ENCODE data around the gene GLIS1.

GLIS1 gene

GRCh38 chr1:53572065-53572814 lies 166.7 kb downstream of the GLIS1 start:
- CTCF ChIA-PET, result interaction anchor here (0.6 to 1.9 kb wide), 5 partner anchors 9 to 730 kb away, joined by 3 to 6 read pairs (median 4); no protein-coding TSS in a partner anchor
- POLR2A ChIA-PET, result no interaction called here
- no peak for TF ChIP-seq HDGF (IDR thresholded peaks at IDR 0.05; ENCODE audit: borderline replicate concordance)
- TF ChIP-seq ARNT (IDR thresholded peaks at IDR 0.05), result no peak
- TF ChIP-seq CTBP1 (IDR thresholded peaks at IDR 0.05; ENCODE audit: borderline replicate concordance), result no peak
- TF ChIP-seq SP1 (IDR thresholded peaks at IDR 0.05), result no peak
- no peak for TF ChIP-seq FOXK2 (IDR thresholded peaks at IDR 0.05)
- no peak for TF ChIP-seq NFRKB (IDR thresholded peaks at IDR 0.05)
- TF ChIP-seq ZNF384 (IDR thresholded peaks at IDR 0.05), result no peak
- no peak for TF ChIP-seq TARDBP (IDR thresholded peaks at IDR 0.05)
- no peak for TF ChIP-seq L3MBTL2 (conservative IDR thresholded peaks at IDR 0.05)
- no peak for TF ChIP-seq FOXM1 (IDR thresholded peaks at IDR 0.05; ENCODE audit: borderline replicate concordance)
- TF ChIP-seq BHLHE40 (IDR thresholded peaks at IDR 0.05; ENCODE audit: borderline replicate concordance), result no peak
- no peak; the same call in 1 of the 2 replicates for TF ChIP-seq PKNOX1 (IDR thresholded peaks at IDR 0.05)
- TF ChIP-seq FOXA1 (IDR thresholded peaks at IDR 0.05), result no peak
- no peak for TF ChIP-seq ELF4 (IDR thresholded peaks at IDR 0.05)
- no peak for DNase-seq (ENCODE audit: extremely low spot score)

- ChIA-PET POLR2A (no interaction called here), CTCF (no interaction called here)
- DNase-seq (ENCODE audit: extremely low spot score), result no peak
- TF ChIP-seq TARDBP (IDR thresholded peaks at IDR 0.05) (no peak), HDGF (IDR thresholded peaks at IDR 0.05; ENCODE audit: borderline replicate concordance) (no peak), ZNF384 (IDR thresholded peaks at IDR 0.05) (no peak), CTBP1 (IDR thresholded peaks at IDR 0.05; ENCODE audit: borderline replicate concordance) (no peak), FOXK2 (IDR thresholded peaks at IDR 0.05) (no peak), LEF1 (IDR thresholded peaks at IDR 0.05; ENCODE audit: borderline replicate concordance) (no peak), SUZ12 (IDR thresholded peaks at IDR 0.05) (no peak), PKNOX1 (IDR thresholded peaks at IDR 0.05) (no peak), ARNT (IDR thresholded peaks at IDR 0.05) (no peak), L3MBTL2 (conservative IDR thresholded peaks at IDR 0.05) (no peak), ELF4 (IDR thresholded peaks at IDR 0.05) (no peak)
Measured at GRCh38 chr1:53568540-53568939, 170.4 kb downstream of the GLIS1 start.

- ChIA-PET POLR2A (no interaction called here), CTCF (no interaction called here)
- no peak for TF ChIP-seq FOXK2 (IDR thresholded peaks at IDR 0.05)
- no peak for TF ChIP-seq ARNT (IDR thresholded peaks at IDR 0.05)
- no peak for TF ChIP-seq SP1 (IDR thresholded peaks at IDR 0.05)
- TF ChIP-seq FOXA1 (IDR thresholded peaks at IDR 0.05), result no peak
- no peak for TF ChIP-seq PKNOX1 (IDR thresholded peaks at IDR 0.05)
- TF ChIP-seq SUZ12 (IDR thresholded peaks at IDR 0.05), result no peak
- TF ChIP-seq HDGF (IDR thresholded peaks at IDR 0.05; ENCODE audit: borderline replicate concordance), result no peak
- no peak for TF ChIP-seq BHLHE40 (IDR thresholded peaks at IDR 0.05; ENCODE audit: borderline replicate concordance)
- no peak for TF ChIP-seq L3MBTL2 (conservative IDR thresholded peaks at IDR 0.05)
- DNase-seq (ENCODE audit: extremely low spot score), result no peak
Measured at GRCh38 chr1:53567851-53568250, 171.1 kb downstream of the GLIS1 start.

GRCh38 chr1:53567450-53567849 lies 171.5 kb downstream of the GLIS1 start:
- ChIA-PET POLR2A (no interaction called here), CTCF (interaction anchor here (0.8 kb wide), 1 partner anchor 27 kb away, joined by 3 read pairs; no protein-coding TSS in a partner anchor)
- TF ChIP-seq ZNF384 (IDR thresholded peaks at IDR 0.05) (no peak), SP1 (IDR thresholded peaks at IDR 0.05) (no peak), HDGF (IDR thresholded peaks at IDR 0.05; ENCODE audit: borderline replicate concordance) (no peak), FOXA1 (IDR thresholded peaks at IDR 0.05) (no peak), FOXM1 (IDR thresholded peaks at IDR 0.05; ENCODE audit: borderline replicate concordance) (no peak), LEF1 (IDR thresholded peaks at IDR 0.05; ENCODE audit: borderline replicate concordance) (no peak), FOXK2 (IDR thresholded peaks at IDR 0.05) (no peak), ARNT (IDR thresholded peaks at IDR 0.05) (no peak), ELF4 (IDR thresholded peaks at IDR 0.05) (no peak), BHLHE40 (IDR thresholded peaks at IDR 0.05; ENCODE audit: borderline replicate concordance) (no peak), PKNOX1 (IDR thresholded peaks at IDR 0.05) (no peak), L3MBTL2 (conservative IDR thresholded peaks at IDR 0.05) (no peak), NFRKB (IDR thresholded peaks at IDR 0.05) (no peak), CTBP1 (IDR thresholded peaks at IDR 0.05; ENCODE audit: borderline replicate concordance) (no peak), TARDBP (IDR thresholded peaks at IDR 0.05) (no peak), SUZ12 (IDR thresholded peaks at IDR 0.05) (no peak)
- no peak for DNase-seq (ENCODE audit: extremely low spot score)

- ChIA-PET CTCF (no interaction called here), POLR2A (no interaction called here)
- DNase-seq (ENCODE audit: extremely low spot score), result no peak
- TF ChIP-seq LEF1 (IDR thresholded peaks at IDR 0.05; ENCODE audit: borderline replicate concordance) (no peak), FOXM1 (IDR thresholded peaks at IDR 0.05; ENCODE audit: borderline replicate concordance) (no peak), ARNT (IDR thresholded peaks at IDR 0.05) (no peak), CTBP1 (IDR thresholded peaks at IDR 0.05; ENCODE audit: borderline replicate concordance) (no peak), ZNF384 (IDR thresholded peaks at IDR 0.05) (no peak), SP1 (IDR thresholded peaks at IDR 0.05) (no peak), PKNOX1 (IDR thresholded peaks at IDR 0.05) (no peak), BHLHE40 (IDR thresholded peaks at IDR 0.05; ENCODE audit: borderline replicate concordance) (no peak), HDGF (IDR thresholded peaks at IDR 0.05; ENCODE audit: borderline replicate concordance) (no peak), FOXK2 (IDR thresholded peaks at IDR 0.05) (no peak), TARDBP (IDR thresholded peaks at IDR 0.05) (no peak), ELF4 (IDR thresholded peaks at IDR 0.05) (no peak), L3MBTL2 (conservative IDR thresholded peaks at IDR 0.05) (no peak), FOXA1 (IDR thresholded peaks at IDR 0.05) (no peak), NFRKB (IDR thresholded peaks at IDR 0.05) (no peak), SUZ12 (IDR thresholded peaks at IDR 0.05) (no peak)
Measured at GRCh38 chr1:53563611-53564010, 175.4 kb downstream of the GLIS1 start.
